HepG2 (cell line): Measurements from ENCODE around the gene WASHC3. TPM values are rescaled to one million over a fixed set of nuclear protein-coding genes. Genes with fewer than 3 reads are reported as not detected.

Experiments
- EEA1 ChIP-seq: sonication (generic); formaldehyde crosslinking; IDR thresholded peaks from 2 replicates; pipeline ENCODE4 v1.5.1; 2020; ENCODE audit warnings: mild to moderate bottlenecking, missing genetic modification reagents, borderline replicate concordance
- ELF1 ChIP-seq: sonication (generic); formaldehyde crosslinking; IDR thresholded peaks from 2 replicates; pipeline ENCODE4 v1.4.0; 2020; ENCODE audit warnings: missing genetic modification reagents
- ISX ChIP-seq: sonication (generic); formaldehyde crosslinking; conservative IDR thresholded peaks from 2 replicates; pipeline ENCODE4 v1.5.0; 2020; ENCODE audit warnings: missing genetic modification reagents
- KAT2B ChIP-seq: fragments of 150-350 bp; IDR thresholded peaks from 2 replicates; pipeline ENCODE4 v1.6.1; 2014; ENCODE audit warnings: low read depth, low read length, borderline replicate concordance
- MAFG ChIP-seq: sonication (generic); formaldehyde crosslinking; IDR thresholded peaks from 2 replicates; pipeline ENCODE4 v1.5.1; 2020; ENCODE audit warnings: mild to moderate bottlenecking, missing genetic modification reagents
- MYC ChIP-seq: sonication (generic); formaldehyde crosslinking; IDR thresholded peaks from 2 replicates; pipeline ENCODE4 v1.9.0; 2021; ENCODE audit warnings: missing genetic modification reagents, borderline replicate concordance
- NFE2L1 ChIP-seq: sonication (generic); formaldehyde crosslinking; IDR thresholded peaks from 2 replicates; pipeline ENCODE4 v1.4.0; 2020; ENCODE audit warnings: missing genetic modification reagents, mild to moderate bottlenecking, borderline replicate concordance
- POLR2AphosphoS2 ChIP-seq: IDR thresholded peaks from 2 replicates; pipeline ENCODE4 v1.6.1; 2011; ENCODE audit warnings: low read depth, low read length, improper control_type of control experiment
- PREB ChIP-seq: sonication (generic); formaldehyde crosslinking; IDR thresholded peaks from 2 replicates; pipeline ENCODE4 v1.4.0; 2020; ENCODE audit warnings: missing genetic modification reagents
- RFX3 ChIP-seq: IDR thresholded peaks from 2 replicates; pipeline ENCODE4 v1.6.1; 2016; ENCODE audit warnings: missing biosample characterization, missing genetic modification reagents
- SMAD1 ChIP-seq: sonication (generic); formaldehyde crosslinking; IDR thresholded peaks from 2 replicates; pipeline ENCODE4 v1.4.0; 2020; ENCODE audit warnings: missing genetic modification reagents, low read depth, mild to moderate bottlenecking, borderline replicate concordance
- SRF ChIP-seq: IDR thresholded peaks from 2 replicates; pipeline ENCODE4 v1.6.1; 2011; ENCODE audit warnings: mild to moderate bottlenecking, low read depth, low read length, moderate library complexity
- ZFP36L2 ChIP-seq: sonication (generic); formaldehyde crosslinking; IDR thresholded peaks from 2 replicates; pipeline ENCODE4 v1.4.0; 2020; ENCODE audit warnings: missing genetic modification reagents
- ZFX ChIP-seq: sonication (generic); formaldehyde crosslinking; IDR thresholded peaks from 2 replicates; pipeline ENCODE4 v1.4.0; 2020; ENCODE audit warnings: mild to moderate bottlenecking, low read depth, missing genetic modification reagents, moderate library complexity
- ZNF232 ChIP-seq: sonication (generic); formaldehyde crosslinking; IDR thresholded peaks from 2 replicates; pipeline ENCODE4 v1.4.0; 2020; ENCODE audit warnings: missing genetic modification reagents, borderline replicate concordance
- ZNF275 ChIP-seq: sonication (generic); formaldehyde crosslinking; IDR thresholded peaks from 2 replicates; pipeline ENCODE4 v1.8.0; 2022; ENCODE audit warnings: missing genetic modification reagents, mild to moderate bottlenecking, inconsistent platforms, borderline replicate concordance
- ZNF282 ChIP-seq: fragments of 450-650 bp; IDR thresholded peaks from 2 replicates; pipeline ENCODE4 v1.6.1; 2018; ENCODE audit not compliant: partially characterized antibody
- ZNF296 ChIP-seq: sonication (generic); formaldehyde crosslinking; conservative IDR thresholded peaks from 2 replicates; pipeline ENCODE4 v1.5.0; 2020; ENCODE audit warnings: mild to moderate bottlenecking, missing genetic modification reagents
- ZNF317 ChIP-seq: sonication (generic); formaldehyde crosslinking; IDR thresholded peaks from 2 replicates; pipeline ENCODE4 v1.5.0; 2020; ENCODE audit warnings: mild to moderate bottlenecking, missing genetic modification reagents
- ZNF367 ChIP-seq: sonication (generic); formaldehyde crosslinking; IDR thresholded peaks from 2 replicates; pipeline ENCODE4 v1.4.0; 2020; ENCODE audit warnings: missing genetic modification reagents, borderline replicate concordance
- ZNF644 ChIP-seq: IDR thresholded peaks from 2 replicates; pipeline ENCODE4 v1.6.1; 2016; ENCODE audit warnings: low read depth
- ZNF670 ChIP-seq: sonication (generic); formaldehyde crosslinking; IDR thresholded peaks from 2 replicates; pipeline ENCODE4 v1.8.0; 2022; ENCODE audit warnings: mild to moderate bottlenecking, missing genetic modification reagents, borderline replicate concordance
- ZNF83 ChIP-seq: sonication (generic); formaldehyde crosslinking; IDR thresholded peaks from 2 replicates; pipeline ENCODE4 v1.4.0; 2020; ENCODE audit warnings: missing genetic modification reagents, mild to moderate bottlenecking, borderline replicate concordance
- polyA plus RNA-seq, 8 experiments: library from polyadenylated mRNA; depleted of rRNA in 3 of 8; stranded (reverse) in 7 of 8; unstranded in 1 of 8; fragments of >200 nt; fragmentation: Illumina TruSeq in 4 of 8; extraction: Trizol in 4 of 8; gene quantifications; 2 replicates each; pipeline versions ENCODE4 v1.2.1 to v1.2.3, GENCODE V29; 2011 to 2016; ENCODE audit warnings: low read depth in 4 of 8, missing spikeins in 1 of 8, mixed read lengths in 1 of 8; ENCODE audit not compliant: insufficient read depth in 1 of 8
- total RNA-seq, 5 experiments: library from RNA; depleted of rRNA; stranded (reverse); fragments of >200 nt; fragmentation: Illumina TruSeq; extraction: Trizol; gene quantifications; 2 replicates each; pipeline ENCODE4 v1.2.3, GENCODE V29; 2016; ENCODE audit warnings: low read depth in 1 of 5
- TF ChIP-seq, protein P1 (sequence below): IDR thresholded peaks from 2 replicates; pipeline ENCODE4 v1.6.1; 2016; ENCODE audit warnings: missing compliant biosample characterization, missing genetic modification reagents, borderline replicate concordance
- TF ChIP-seq, protein P2 (sequence below): sonication (generic); formaldehyde crosslinking; IDR thresholded peaks from 2 replicates; pipeline ENCODE4 v1.5.0; 2020; ENCODE audit warnings: mild to moderate bottlenecking, missing genetic modification reagents, borderline replicate concordance

The WASHC3 gene
- total and polyA plus RNA-seq, 2 of the 13 experiments (the other 11 are each of a cell fraction or from before 2014, with no cell fraction given) = 32.7 to 47.3 TPM

DNA sequence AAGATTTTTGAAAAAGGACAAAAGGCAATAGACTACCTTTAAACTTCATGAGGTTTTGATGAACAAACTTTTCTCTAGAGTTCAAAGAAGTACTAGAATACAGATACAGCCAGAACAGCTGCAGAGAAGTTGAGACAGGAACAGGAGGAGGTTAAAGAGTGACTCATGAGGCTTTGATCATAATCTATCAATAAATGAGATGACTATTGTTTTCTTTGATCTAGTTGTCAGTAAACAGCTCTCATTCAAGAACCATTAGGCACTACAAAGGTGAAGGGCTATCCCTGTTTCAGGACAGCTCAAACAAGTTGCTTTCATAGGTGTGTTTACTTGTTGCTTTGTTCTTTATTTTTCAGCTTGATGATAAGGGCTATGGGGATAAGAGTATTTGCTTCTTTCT, 2.4 kb downstream of the WASHC3 start (continued):
- TF ChIP-seq, protein P1, sequence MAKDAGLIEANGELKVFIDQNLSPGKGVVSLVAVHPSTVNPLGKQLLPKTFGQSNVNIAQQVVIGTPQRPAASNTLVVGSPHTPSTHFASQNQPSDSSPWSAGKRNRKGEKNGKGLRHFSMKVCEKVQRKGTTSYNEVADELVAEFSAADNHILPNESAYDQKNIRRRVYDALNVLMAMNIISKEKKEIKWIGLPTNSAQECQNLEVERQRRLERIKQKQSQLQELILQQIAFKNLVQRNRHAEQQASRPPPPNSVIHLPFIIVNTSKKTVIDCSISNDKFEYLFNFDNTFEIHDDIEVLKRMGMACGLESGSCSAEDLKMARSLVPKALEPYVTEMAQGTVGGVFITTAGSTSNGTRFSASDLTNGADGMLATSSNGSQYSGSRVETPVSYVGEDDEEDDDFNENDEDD = no peak
- TF ChIP-seq ZNF317 (CRISPR knock-in tag) (no peak), ELF1 (CRISPR knock-in tag) (no peak), POLR2AphosphoS2 (no peak), ZNF232 (no peak), EEA1 (CRISPR knock-in tag) (no peak), MAFG (CRISPR knock-in tag) (no peak), ZNF670 (no peak), MYC (no peak), ZFX (CRISPR knock-in tag) (no peak), ZNF282 (no peak), ZNF644 (CRISPR knock-in tag) (no peak), SRF (no peak), ZNF296 (CRISPR knock-in tag) (no peak), ZNF275 (CRISPR knock-in tag) (no peak), SMAD1 (no peak), ZFP36L2 (no peak), PREB (no peak), NFE2L1 (CRISPR knock-in tag) (no peak), ZNF83 (no peak), RFX3 (CRISPR knock-in tag) (no peak), ZNF367 (CRISPR knock-in tag) (no peak), KAT2B (no peak), ISX (CRISPR knock-in tag) (no peak)
- TF ChIP-seq, protein P2, sequence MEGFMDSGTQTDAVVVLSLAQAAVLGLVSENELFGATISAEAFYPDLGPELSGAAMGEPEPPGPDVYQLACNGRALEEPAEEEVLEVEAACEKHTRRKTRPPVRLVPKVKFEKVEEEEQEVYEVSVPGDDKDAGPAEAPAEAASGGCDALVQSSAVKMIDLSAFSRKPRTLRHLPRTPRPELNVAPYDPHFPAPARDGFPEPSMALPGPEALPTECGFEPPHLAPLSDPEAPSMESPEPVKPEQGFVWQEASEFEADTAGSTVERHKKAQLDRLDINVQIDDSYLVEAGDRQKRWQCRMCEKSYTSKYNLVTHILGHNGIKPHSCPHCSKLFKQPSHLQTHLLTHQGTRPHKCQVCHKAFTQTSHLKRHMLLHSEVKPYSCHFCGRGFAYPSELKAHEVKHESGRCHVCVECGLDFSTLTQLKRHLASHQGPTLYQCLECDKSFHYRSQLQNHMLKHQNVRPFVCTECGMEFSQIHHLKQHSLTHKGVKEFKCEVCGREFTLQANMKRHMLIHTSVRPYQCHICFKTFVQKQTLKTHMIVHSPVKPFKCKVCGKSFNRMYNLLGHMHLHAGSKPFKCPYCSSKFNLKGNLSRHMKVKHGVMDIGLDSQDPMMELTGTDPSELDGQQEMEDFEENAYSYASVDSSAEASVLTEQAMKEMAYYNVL = no peak
